ENCODE data around the gene FBXO10.
A peak's percentile ranks its signal among the peaks of the same experiment; 100 is the strongest.
"Not testable (repeated sequence)": the region's sequence is repeated elsewhere in the genome, so short reads cannot be mapped to it uniquely, and the experiment has no call there.

The FBXO10 gene

GRCh38 chr9:37473982-37474381 is 102.2 kb downstream of the FBXO10 start:
- not testable (repeated sequence) for H3K4me3 ChIP-seq (ENCODE audit: low read depth in 1 of 2, low read length in 2 of 2); H3K27me3 ChIP-seq (ENCODE audit: low read depth, low read length); H3K4me1 ChIP-seq (ENCODE audit: control insufficient read depth in 1 of 2, insufficient read depth in 2 of 2, low read length in 2 of 2); H3K9me3 ChIP-seq (ENCODE audit: control insufficient read depth in 1 of 2, low read length in 2 of 2); H3K27ac ChIP-seq (ENCODE audit: low read length); H3K36me3 ChIP-seq (ENCODE audit: control insufficient read depth in 1 of 2, insufficient read depth in 2 of 2, low read length in 2 of 2)

DNA sequence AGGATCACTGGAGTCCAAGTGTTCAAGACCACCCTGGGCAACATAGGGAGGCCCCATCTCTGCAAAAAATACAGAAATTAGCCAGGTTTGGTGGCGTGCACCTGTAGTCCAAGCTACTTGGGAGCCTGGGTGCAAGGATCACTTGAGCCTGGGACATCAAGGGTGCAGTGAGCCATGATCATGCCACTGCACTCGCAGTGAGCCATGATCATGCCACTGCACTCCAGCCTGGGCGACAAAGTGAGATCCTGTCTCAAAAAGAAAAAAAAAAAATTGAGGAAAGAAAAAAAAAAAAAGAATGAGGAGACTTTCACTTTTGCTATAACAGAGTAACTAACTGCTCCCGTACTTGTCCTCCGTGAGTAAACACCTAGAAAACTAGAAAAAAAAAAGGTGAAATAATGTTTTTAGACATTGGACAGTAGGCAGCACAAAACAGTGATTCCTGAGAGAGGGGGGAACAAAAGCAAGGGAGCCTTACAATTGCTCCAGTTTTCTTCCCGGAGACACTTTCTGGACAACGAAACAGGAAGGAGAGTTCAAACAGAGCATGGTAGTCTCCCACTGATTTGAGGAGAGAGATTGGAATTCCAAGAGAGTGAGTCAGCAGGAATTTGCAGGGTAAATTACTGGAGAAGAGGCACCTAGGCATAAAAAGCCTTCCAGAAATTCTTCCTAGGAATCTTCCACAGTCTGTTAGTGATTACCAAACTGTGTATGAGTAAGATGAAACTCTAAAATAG is 104.1 kb downstream of the FBXO10 start:
- H3K27me3 ChIP-seq (ENCODE audit: low read depth, low read length): no peaks in the 10 kb centered on the region
- H3K9me3 ChIP-seq (ENCODE audit: control insufficient read depth in 1 of 2, low read length in 2 of 2): no peaks in the 10 kb centered on the region
- H3K4me1 ChIP-seq (ENCODE audit: control insufficient read depth in 1 of 2, insufficient read depth in 2 of 2, low read length in 2 of 2): peaks cover 0 to 7% of the 10 kb centered on the region in 2 donors
- H3K36me3 ChIP-seq (ENCODE audit: control insufficient read depth in 1 of 2, insufficient read depth in 2 of 2, low read length in 2 of 2): no peaks in the 10 kb centered on the region
- H3K27ac ChIP-seq (ENCODE audit: low read length): peak overlapping the region; percentile 84
- peak overlapping the region; percentile 48 to 59 for H3K4me3 ChIP-seq (ENCODE audit: low read depth in 1 of 2, low read length in 2 of 2)

DNA sequence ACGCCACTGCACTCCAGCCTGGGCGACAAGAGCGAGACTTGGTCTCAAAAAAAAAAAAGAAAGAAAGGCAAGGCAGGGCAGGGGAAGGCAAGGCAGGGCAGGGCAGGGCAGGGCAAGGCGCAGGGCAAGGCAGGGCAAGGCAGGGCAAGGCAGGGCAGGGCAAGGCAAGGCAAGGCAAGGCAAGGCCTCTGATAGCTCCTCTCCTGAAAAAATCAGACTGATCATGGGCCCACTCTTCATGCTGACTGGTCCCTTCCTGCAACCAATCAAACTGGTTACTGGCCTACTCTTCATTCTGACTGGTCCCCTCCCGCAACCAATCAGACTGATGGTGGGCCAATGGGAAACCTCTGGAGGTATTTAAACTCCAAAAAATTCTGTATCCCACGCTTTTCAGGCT is 107.6 kb downstream of the FBXO10 start:
- no peak overlapping the region for H3K27ac ChIP-seq (ENCODE audit: low read length)
- H3K36me3 ChIP-seq (ENCODE audit: control insufficient read depth in 1 of 2, insufficient read depth in 2 of 2, low read length in 2 of 2): peaks cover 0 to 9% of the 10 kb centered on the region in 2 donors

GRCh38 chr9:37467530-37467929 is 108.7 kb downstream of the FBXO10 start:
- not testable (repeated sequence) for H3K9me3 ChIP-seq (ENCODE audit: control insufficient read depth in 1 of 2, low read length in 2 of 2); H3K4me3 ChIP-seq (ENCODE audit: low read depth in 1 of 2, low read length in 2 of 2); H3K36me3 ChIP-seq (ENCODE audit: control insufficient read depth in 1 of 2, insufficient read depth in 2 of 2, low read length in 2 of 2); H3K27ac ChIP-seq (ENCODE audit: low read length); H3K27me3 ChIP-seq (ENCODE audit: low read depth, low read length)
- H3K4me1 ChIP-seq (ENCODE audit: control insufficient read depth in 1 of 2, insufficient read depth in 2 of 2, low read length in 2 of 2): peaks cover 17 to 22% of the 10 kb centered on the region in 2 donors

More for the DNA sequence above, 107.6 kb downstream of the FBXO10 start:
- Histone ChIP-seq H3K4me1 (ENCODE audit: control insufficient read depth in 1 of 2, insufficient read depth in 2 of 2, low read length in 2 of 2) (peaks cover 12 to 13% of the 10 kb centered on the region in 2 donors), H3K9me3 (ENCODE audit: control insufficient read depth in 1 of 2, low read length in 2 of 2) (no peaks in the 10 kb centered on the region), H3K4me3 (ENCODE audit: low read depth in 1 of 2, low read length in 2 of 2) (no peak overlapping the region), H3K27me3 (ENCODE audit: low read depth, low read length) (no peaks in the 10 kb centered on the region)

GRCh38 chr9:37466037-37466709 is 110.0 kb downstream of the FBXO10 start:
- H3K36me3 ChIP-seq (ENCODE audit: control insufficient read depth in 1 of 2, insufficient read depth in 2 of 2, low read length in 2 of 2): peaks cover 0 to 9% of the 10 kb centered on the region in 2 donors
- H3K27ac ChIP-seq (ENCODE audit: low read length): peak overlapping the region; percentile 88
- no peaks in the 10 kb centered on the region for H3K27me3 ChIP-seq (ENCODE audit: low read depth, low read length)
- H3K9me3 ChIP-seq (ENCODE audit: control insufficient read depth in 1 of 2, low read length in 2 of 2): no peaks in the 10 kb centered on the region
- H3K4me1 ChIP-seq (ENCODE audit: control insufficient read depth in 1 of 2, insufficient read depth in 2 of 2, low read length in 2 of 2): peaks cover 16 to 17% of the 10 kb centered on the region in 2 donors
- peak overlapping the region; percentile 66 to 88 for H3K4me3 ChIP-seq (ENCODE audit: low read depth in 1 of 2, low read length in 2 of 2)

- Histone ChIP-seq H3K4me1 (ENCODE audit: control insufficient read depth in 1 of 2, insufficient read depth in 2 of 2, low read length in 2 of 2) (peaks cover 16 to 17% of the 10 kb centered on the region in 2 donors), H3K36me3 (ENCODE audit: control insufficient read depth in 1 of 2, insufficient read depth in 2 of 2, low read length in 2 of 2) (peaks cover 0 to 9% of the 10 kb centered on the region in 2 donors), H3K9me3 (ENCODE audit: control insufficient read depth in 1 of 2, low read length in 2 of 2) (no peaks in the 10 kb centered on the region), H3K4me3 (ENCODE audit: low read depth in 1 of 2, low read length in 2 of 2) (peak within 1 kb of the TSS; percentile 88 to 96), H3K27me3 (ENCODE audit: low read depth, low read length) (no peaks in the 10 kb centered on the region), H3K27ac (ENCODE audit: low read length) (peak within 1 kb of the TSS; percentile 97)
Observed at GRCh38 chr9:37465249-37466036, 110.7 kb downstream of the FBXO10 start, which contains the start of gene ZBTB5. TSS of gene ZBTB5 (minus strand) at chr9:37465450. CDS start at chr9:37442551, 22,899 bp downstream.

DNA sequence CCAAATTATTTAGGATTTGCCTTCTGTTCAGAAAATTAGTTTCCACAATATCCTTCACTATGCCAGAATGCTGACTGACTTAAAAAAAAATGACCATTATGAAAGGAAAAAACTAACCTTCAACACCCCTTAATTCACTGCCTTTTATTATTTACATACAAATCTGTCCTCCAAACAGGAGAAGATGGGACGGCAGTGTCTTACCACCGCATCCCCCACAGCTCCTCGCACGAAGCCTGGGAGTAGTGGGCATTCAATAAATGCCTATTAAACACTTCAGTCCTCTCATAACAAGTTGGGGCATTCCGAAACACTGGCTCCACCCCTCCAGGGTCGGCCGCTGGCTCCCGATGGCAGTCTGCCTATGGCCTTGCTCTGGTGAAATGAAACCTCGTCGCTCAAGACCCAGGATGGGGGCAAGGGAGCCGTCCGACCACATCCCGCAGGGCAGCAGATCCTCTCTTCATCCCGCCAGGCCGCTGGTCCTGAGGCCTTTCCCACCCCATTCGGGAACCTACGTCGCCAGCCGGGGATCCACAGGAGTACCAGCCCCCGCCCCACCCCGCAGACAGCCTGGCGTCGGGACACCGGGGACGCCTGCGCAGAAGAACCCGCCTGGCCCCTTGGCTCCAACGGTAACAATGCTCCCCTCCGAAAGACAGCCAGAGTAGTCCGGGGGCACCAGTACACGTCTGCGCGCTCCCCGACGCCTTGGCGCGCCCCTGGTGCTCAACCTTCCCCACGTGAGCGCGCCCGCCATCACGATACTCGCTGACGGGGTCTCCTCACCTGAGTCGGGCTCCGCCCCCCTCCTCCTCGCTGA is 111.5 kb downstream of the FBXO10 start:
- Histone ChIP-seq H3K9me3 (ENCODE audit: control insufficient read depth in 1 of 2, low read length in 2 of 2) (no peaks in the 10 kb centered on the region), H3K4me1 (ENCODE audit: control insufficient read depth in 1 of 2, insufficient read depth in 2 of 2, low read length in 2 of 2) (peaks cover 16 to 17% of the 10 kb centered on the region in 2 donors), H3K27ac (ENCODE audit: low read length) (peak overlapping the region; percentile 97), H3K27me3 (ENCODE audit: low read depth, low read length) (no peaks in the 10 kb centered on the region), H3K36me3 (ENCODE audit: control insufficient read depth in 1 of 2, insufficient read depth in 2 of 2, low read length in 2 of 2) (peaks cover 0 to 9% of the 10 kb centered on the region in 2 donors), H3K4me3 (ENCODE audit: low read depth in 1 of 2, low read length in 2 of 2) (peak overlapping the region; percentile 88 to 96)

GRCh38 chr9:37464006-37464405 is 112.2 kb downstream of the FBXO10 start:
- peak overlapping the region; percentile 97 for H3K27ac ChIP-seq (ENCODE audit: low read length)
- peak overlapping the region; percentile 88 to 96 for H3K4me3 ChIP-seq (ENCODE audit: low read depth in 1 of 2, low read length in 2 of 2)
- H3K9me3 ChIP-seq (ENCODE audit: control insufficient read depth in 1 of 2, low read length in 2 of 2): no peaks in the 10 kb centered on the region
- H3K27me3 ChIP-seq (ENCODE audit: low read depth, low read length): no peaks in the 10 kb centered on the region
- H3K4me1 ChIP-seq (ENCODE audit: control insufficient read depth in 1 of 2, insufficient read depth in 2 of 2, low read length in 2 of 2): peaks cover 16 to 17% of the 10 kb centered on the region in 2 donors
- H3K36me3 ChIP-seq (ENCODE audit: control insufficient read depth in 1 of 2, insufficient read depth in 2 of 2, low read length in 2 of 2): peaks cover 0 to 9% of the 10 kb centered on the region in 2 donors

Measured in muscle layer of duodenum (tissue), 2 donors.